Measurements from ENCODE around the gene KCNIP1. TPM values are rescaled to one million over a fixed set of nuclear protein-coding genes. Genes with fewer than 3 reads are reported as not detected.

KCNIP1 gene
- total and polyA plus RNA-seq, 9 of the 15 experiments (the other 6 are each of a cell fraction or from before 2014, with no cell fraction given) = not detected

- FAIRE-seq (no peak), ATAC-seq (no peak), DNase-seq (ENCODE audit: extremely low read depth in 1 of 4, low spot score in 3 of 4) (no peak)
- no peak overlapping the region for H3K27ac ChIP-seq (ENCODE audit: extremely low read depth, low read depth, low read length)
- in situ Hi-C loops (cut with MboI) (no loop called here), intact Hi-C loops (cut with micrococcal nuclease) (no loop called here)
- no peaks in the 10 kb centered on the region for H3K9me1 ChIP-seq (ENCODE audit: control insufficient read depth, insufficient read depth, low read length)
- H3K4me2 ChIP-seq (ENCODE audit: insufficient read depth, low read length) = no peak overlapping the region
- H3K9me3 ChIP-seq (replicated peaks; ENCODE audit: control insufficient read depth, insufficient read depth, low read depth, low read length) = no peaks in the 10 kb centered on the region; the same call in 1 of the 2 replicates
- H3K27me3 ChIP-seq (ENCODE audit: control insufficient read depth in 2 of 2, insufficient read depth in 2 of 2, low read length in 2 of 2) = no peaks in the 10 kb centered on the region
- H3K4me3 ChIP-seq = no peak overlapping the region
- no peaks in the 10 kb centered on the region for H3K79me2 ChIP-seq (ENCODE audit: control insufficient read depth, insufficient read depth, low read length)
- ChIA-PET CTCF (ENCODE audit: low intra/inter-chr PET ratio) (no interaction called here), POLR2A (no interaction called here)
- WGBS (ENCODE audit: insufficient coverage, low coverage, missing lambda C conversion rate) = 0% methylated on average over 1 of the region's 1 CpG
- H4K20me1 ChIP-seq (replicated peaks; ENCODE audit: control insufficient read depth, insufficient read depth, low read length) = no peaks in the 10 kb centered on the region
- no peak overlapping the region for H3K9ac ChIP-seq (ENCODE audit: insufficient read depth in 1 of 2, low read depth in 2 of 2, low read length in 2 of 2)
- no peaks in the 10 kb centered on the region for H3K36me3 ChIP-seq (ENCODE audit: control insufficient read depth, insufficient read depth, low read length)
- BruUV-seq (replicated peaks) = no TSS peak
- H2AFZ ChIP-seq (ENCODE audit: low read depth, low read length) = no peak overlapping the region
- H3K4me1 ChIP-seq (replicated peaks in 1 of 2; ENCODE audit: control insufficient read depth in 2 of 2, insufficient read depth in 2 of 2, low read length in 2 of 2) = no peaks in the 10 kb centered on the region
- no peak for TF ChIP-seq MCM3 (IDR thresholded peaks at IDR 0.05)
- no peak for TF ChIP-seq ZSCAN29 (IDR thresholded peaks at IDR 0.05)
- TF ChIP-seq, protein P1, sequence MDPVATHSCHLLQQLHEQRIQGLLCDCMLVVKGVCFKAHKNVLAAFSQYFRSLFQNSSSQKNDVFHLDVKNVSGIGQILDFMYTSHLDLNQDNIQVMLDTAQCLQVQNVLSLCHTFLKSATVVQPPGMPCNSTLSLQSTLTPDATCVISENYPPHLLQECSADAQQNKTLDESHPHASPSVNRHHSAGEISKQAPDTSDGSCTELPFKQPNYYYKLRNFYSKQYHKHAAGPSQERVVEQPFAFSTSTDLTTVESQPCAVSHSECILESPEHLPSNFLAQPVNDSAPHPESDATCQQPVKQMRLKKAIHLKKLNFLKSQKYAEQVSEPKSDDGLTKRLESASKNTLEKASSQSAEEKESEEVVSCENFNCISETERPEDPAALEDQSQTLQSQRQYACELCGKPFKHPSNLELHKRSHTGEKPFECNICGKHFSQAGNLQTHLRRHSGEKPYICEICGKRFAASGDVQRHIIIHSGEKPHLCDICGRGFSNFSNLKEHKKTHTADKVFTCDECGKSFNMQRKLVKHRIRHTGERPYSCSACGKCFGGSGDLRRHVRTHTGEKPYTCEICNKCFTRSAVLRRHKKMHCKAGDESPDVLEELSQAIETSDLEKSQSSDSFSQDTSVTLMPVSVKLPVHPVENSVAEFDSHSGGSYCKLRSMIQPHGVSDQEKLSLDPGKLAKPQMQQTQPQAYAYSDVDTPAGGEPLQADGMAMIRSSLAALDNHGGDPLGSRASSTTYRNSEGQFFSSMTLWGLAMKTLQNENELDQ (CRISPR knock-in tag; IDR thresholded peaks at IDR 0.05; ENCODE audit: borderline replicate concordance) = no peak
- no peak for TF ChIP-seq ZBED1 (IDR thresholded peaks at IDR 0.05)
- TF ChIP-seq CCAR2 (IDR thresholded peaks at IDR 0.05; ENCODE audit: low read depth, low read length) = no peak
- TF ChIP-seq, protein P2, sequence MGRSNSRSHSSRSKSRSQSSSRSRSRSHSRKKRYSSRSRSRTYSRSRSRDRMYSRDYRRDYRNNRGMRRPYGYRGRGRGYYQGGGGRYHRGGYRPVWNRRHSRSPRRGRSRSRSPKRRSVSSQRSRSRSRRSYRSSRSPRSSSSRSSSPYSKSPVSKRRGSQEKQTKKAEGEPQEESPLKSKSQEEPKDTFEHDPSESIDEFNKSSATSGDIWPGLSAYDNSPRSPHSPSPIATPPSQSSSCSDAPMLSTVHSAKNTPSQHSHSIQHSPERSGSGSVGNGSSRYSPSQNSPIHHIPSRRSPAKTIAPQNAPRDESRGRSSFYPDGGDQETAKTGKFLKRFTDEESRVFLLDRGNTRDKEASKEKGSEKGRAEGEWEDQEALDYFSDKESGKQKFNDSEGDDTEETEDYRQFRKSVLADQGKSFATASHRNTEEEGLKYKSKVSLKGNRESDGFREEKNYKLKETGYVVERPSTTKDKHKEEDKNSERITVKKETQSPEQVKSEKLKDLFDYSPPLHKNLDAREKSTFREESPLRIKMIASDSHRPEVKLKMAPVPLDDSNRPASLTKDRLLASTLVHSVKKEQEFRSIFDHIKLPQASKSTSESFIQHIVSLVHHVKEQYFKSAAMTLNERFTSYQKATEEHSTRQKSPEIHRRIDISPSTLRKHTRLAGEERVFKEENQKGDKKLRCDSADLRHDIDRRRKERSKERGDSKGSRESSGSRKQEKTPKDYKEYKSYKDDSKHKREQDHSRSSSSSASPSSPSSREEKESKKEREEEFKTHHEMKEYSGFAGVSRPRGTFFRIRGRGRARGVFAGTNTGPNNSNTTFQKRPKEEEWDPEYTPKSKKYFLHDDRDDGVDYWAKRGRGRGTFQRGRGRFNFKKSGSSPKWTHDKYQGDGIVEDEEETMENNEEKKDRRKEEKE (IDR thresholded peaks at IDR 0.05; ENCODE audit: borderline replicate concordance in 1 of 2, control insufficient read depth in 1 of 2, low read depth in 2 of 2, low read length in 1 of 2) = no peak
- TF ChIP-seq, protein P3, sequence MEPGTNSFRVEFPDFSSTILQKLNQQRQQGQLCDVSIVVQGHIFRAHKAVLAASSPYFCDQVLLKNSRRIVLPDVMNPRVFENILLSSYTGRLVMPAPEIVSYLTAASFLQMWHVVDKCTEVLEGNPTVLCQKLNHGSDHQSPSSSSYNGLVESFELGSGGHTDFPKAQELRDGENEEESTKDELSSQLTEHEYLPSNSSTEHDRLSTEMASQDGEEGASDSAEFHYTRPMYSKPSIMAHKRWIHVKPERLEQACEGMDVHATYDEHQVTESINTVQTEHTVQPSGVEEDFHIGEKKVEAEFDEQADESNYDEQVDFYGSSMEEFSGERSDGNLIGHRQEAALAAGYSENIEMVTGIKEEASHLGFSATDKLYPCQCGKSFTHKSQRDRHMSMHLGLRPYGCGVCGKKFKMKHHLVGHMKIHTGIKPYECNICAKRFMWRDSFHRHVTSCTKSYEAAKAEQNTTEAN (CRISPR knock-in tag; IDR thresholded peaks at IDR 0.05) = no peak
Measured at GRCh38 chr5:170545811-170546210, 42.0 kb downstream of the KCNIP1 start.
